ENCODE measurements around the gene ACIN1. TPM values are rescaled to one million over a fixed set of nuclear protein-coding genes. Genes with fewer than 3 reads are reported as not detected.

The ACIN1 gene
- total and polyA plus RNA-seq, 2 of the 13 experiments (the other 11 are each of a cell fraction or from before 2014, with no cell fraction given): 165 to 183 TPM

- TF ChIP-seq MAZ (IDR thresholded peaks at IDR 0.05; ENCODE audit: borderline replicate concordance, low read depth, low read length): no peak
- TF ChIP-seq MAZ (CRISPR knock-in tag; IDR thresholded peaks at IDR 0.05; ENCODE audit: low read depth): no peak
- no peak for TF ChIP-seq RBAK (CRISPR knock-in tag; IDR thresholded peaks at IDR 0.05)
- TF ChIP-seq HNF4A (CRISPR knock-in tag; IDR thresholded peaks at IDR 0.05): no peak
- TF ChIP-seq, protein P1, sequence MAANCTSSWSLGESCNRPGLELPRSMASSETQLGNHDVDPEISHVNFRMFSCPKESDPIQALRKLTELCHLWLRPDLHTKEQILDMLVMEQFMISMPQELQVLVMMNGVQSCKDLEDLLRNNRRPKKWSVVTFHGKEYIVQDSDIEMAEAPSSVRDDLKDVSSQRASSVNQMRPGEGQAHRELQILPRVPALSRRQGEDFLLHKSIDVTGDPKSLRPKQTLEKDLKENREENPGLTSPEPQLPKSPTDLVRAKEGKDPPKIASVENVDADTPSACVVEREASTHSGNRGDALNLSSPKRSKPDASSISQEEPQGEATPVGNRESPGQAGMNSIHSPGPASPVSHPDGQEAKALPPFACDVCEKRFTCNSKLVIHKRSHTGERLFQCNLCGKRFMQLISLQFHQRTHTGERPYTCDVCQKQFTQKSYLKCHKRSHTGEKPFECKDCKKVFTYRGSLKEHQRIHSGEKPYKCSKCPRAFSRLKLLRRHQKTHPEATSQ (CRISPR knock-in tag; IDR thresholded peaks at IDR 0.05; ENCODE audit: borderline replicate concordance): no peak
- TF ChIP-seq ZNF605 (CRISPR knock-in tag; IDR thresholded peaks at IDR 0.05): no peak
- TF ChIP-seq ZNF878 (CRISPR knock-in tag; IDR thresholded peaks at IDR 0.05): 0 out of 2 replicates have a peak, but pooled peaks have one; percentile 44
- no peak for TF ChIP-seq HNRNPH1 (optimal IDR thresholded peaks at IDR 0.05; ENCODE audit: low read depth, low read length)
- TF ChIP-seq ARID2 (CRISPR knock-in tag; IDR thresholded peaks at IDR 0.05; ENCODE audit: borderline replicate concordance): no peak
- no peak for TF ChIP-seq NR3C1 (CRISPR knock-in tag; IDR thresholded peaks at IDR 0.05)
- TF ChIP-seq, protein P2, sequence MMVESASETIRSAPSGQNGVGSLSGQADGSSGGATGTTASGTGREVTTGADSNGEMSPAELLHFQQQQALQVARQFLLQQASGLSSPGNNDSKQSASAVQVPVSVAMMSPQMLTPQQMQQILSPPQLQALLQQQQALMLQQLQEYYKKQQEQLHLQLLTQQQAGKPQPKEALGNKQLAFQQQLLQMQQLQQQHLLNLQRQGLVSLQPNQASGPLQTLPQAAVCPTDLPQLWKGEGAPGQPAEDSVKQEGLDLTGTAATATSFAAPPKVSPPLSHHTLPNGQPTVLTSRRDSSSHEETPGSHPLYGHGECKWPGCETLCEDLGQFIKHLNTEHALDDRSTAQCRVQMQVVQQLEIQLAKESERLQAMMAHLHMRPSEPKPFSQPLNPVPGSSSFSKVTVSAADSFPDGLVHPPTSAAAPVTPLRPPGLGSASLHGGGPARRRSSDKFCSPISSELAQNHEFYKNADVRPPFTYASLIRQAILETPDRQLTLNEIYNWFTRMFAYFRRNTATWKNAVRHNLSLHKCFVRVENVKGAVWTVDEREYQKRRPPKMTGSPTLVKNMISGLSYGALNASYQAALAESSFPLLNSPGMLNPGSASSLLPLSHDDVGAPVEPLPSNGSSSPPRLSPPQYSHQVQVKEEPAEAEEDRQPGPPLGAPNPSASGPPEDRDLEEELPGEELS (CRISPR knock-in tag; IDR thresholded peaks at IDR 0.05): 0 out of 2 replicates have a peak, but pooled peaks have one; percentile 20
- no peak for TF ChIP-seq ZNF10 (CRISPR knock-in tag; IDR thresholded peaks at IDR 0.05; ENCODE audit: borderline replicate concordance, low read depth)
- no peak for TF ChIP-seq PITX1 (CRISPR knock-in tag; IDR thresholded peaks at IDR 0.05)
- peak; percentile 83 for TF ChIP-seq ZMYM3 (CRISPR knock-in tag; IDR thresholded peaks at IDR 0.05)
- TF ChIP-seq ZNF331 (CRISPR knock-in tag; IDR thresholded peaks at IDR 0.05): no peak
- no peak for TF ChIP-seq ZNF138 (CRISPR knock-in tag; IDR thresholded peaks at IDR 0.05; ENCODE audit: low read depth)
- TF ChIP-seq LCORL (IDR thresholded peaks at IDR 0.05): no peak
- TF ChIP-seq LCORL (CRISPR knock-in tag; IDR thresholded peaks at IDR 0.05): 0 out of 2 replicates have a peak, but pooled peaks have one; percentile 21
- no peak for TF ChIP-seq ZSCAN25 (CRISPR knock-in tag; IDR thresholded peaks at IDR 0.05)
- no peak for TF ChIP-seq PTBP1 (IDR thresholded peaks at IDR 0.05; ENCODE audit: low read depth, low read length, poor library complexity, severe bottlenecking)
- TF ChIP-seq E2F1 (CRISPR knock-in tag; IDR thresholded peaks at IDR 0.05): no peak
- TF ChIP-seq, protein P3, sequence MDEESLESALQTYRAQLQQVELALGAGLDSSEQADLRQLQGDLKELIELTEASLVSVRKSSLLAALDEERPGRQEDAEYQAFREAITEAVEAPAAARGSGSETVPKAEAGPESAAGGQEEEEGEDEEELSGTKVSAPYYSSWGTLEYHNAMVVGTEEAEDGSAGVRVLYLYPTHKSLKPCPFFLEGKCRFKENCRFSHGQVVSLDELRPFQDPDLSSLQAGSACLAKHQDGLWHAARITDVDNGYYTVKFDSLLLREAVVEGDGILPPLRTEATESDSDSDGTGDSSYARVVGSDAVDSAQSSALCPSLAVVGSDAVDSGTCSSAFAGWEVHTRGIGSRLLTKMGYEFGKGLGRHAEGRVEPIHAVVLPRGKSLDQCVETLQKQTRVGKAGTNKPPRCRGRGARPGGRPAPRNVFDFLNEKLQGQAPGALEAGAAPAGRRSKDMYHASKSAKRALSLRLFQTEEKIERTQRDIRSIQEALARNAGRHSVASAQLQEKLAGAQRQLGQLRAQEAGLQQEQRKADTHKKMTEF (CRISPR knock-in tag; IDR thresholded peaks at IDR 0.05): peak; percentile 28; the same call in 1 of the 2 replicates
- TF ChIP-seq TEAD2 (CRISPR knock-in tag; IDR thresholded peaks at IDR 0.05): no peak
- no peak for TF ChIP-seq RAD51 (IDR thresholded peaks at IDR 0.05; ENCODE audit: borderline replicate concordance)
- peak; percentile 14; the same call in 1 of the 2 replicates for TF ChIP-seq MED1 (CRISPR knock-in tag; IDR thresholded peaks at IDR 0.05)
- no peak for TF ChIP-seq CBX5 (CRISPR knock-in tag; IDR thresholded peaks at IDR 0.05; ENCODE audit: borderline replicate concordance)
- TF ChIP-seq CEBPG (CRISPR knock-in tag; IDR thresholded peaks at IDR 0.05): no peak
These were observed 81.7 kb downstream of the ACIN1 start (continued) for GRCh38 chr14:23013054-23013748.

All from HepG2 (cell line).